AG09319 (cell line): ENCODE data around the gene MYLK2.

ENCODE experiments used
- DNase-seq: peaks from one replicate; pipeline ENCODE4 v3.0.0-alpha.2; 2010; ENCODE audit warnings: low read depth; ENCODE audit errors: extremely low read depth
- TF ChIP-seq, protein P1 (sequence below): IDR thresholded peaks from 2 replicates; pipeline ENCODE4 v1.5.1; 2011; ENCODE audit warnings: low read depth, mild to moderate bottlenecking, inconsistent platforms, low read length, moderate library complexity

The MYLK2 gene

DNA sequence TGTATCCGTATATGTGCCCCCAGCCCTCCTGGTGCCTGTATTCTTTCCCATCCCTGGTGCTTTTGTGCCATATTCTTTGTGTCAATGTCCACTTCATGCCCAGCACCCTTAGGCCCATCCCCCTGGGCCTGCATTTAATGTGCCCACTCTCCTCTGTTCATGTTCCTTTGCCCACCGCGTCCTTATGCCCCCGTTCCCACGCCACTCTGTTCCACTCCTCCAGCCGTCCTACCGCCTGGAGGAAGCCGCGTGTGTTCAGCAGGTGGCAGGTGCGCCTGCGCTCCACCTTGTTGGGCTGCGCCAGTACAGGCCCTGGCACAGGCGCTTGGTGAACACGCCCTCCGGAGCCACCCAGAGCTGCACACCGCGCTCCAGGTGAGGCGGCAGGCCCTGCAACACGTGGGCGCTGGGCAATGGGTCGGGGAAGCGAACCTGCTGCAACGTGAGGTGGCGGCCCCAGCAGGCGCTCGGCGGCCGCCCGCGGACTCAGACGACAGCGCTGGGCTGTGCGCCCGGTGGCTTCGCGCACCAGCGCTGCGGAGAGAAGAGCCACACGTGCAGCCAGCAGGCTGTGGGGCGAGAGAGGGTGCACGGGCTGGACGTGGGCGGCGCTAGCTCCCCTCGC is 30.3 kb downstream of the MYLK2 start:
- no peak for DNase-seq
- TF ChIP-seq, protein P1, sequence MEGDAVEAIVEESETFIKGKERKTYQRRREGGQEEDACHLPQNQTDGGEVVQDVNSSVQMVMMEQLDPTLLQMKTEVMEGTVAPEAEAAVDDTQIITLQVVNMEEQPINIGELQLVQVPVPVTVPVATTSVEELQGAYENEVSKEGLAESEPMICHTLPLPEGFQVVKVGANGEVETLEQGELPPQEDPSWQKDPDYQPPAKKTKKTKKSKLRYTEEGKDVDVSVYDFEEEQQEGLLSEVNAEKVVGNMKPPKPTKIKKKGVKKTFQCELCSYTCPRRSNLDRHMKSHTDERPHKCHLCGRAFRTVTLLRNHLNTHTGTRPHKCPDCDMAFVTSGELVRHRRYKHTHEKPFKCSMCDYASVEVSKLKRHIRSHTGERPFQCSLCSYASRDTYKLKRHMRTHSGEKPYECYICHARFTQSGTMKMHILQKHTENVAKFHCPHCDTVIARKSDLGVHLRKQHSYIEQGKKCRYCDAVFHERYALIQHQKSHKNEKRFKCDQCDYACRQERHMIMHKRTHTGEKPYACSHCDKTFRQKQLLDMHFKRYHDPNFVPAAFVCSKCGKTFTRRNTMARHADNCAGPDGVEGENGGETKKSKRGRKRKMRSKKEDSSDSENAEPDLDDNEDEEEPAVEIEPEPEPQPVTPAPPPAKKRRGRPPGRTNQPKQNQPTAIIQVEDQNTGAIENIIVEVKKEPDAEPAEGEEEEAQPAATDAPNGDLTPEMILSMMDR: no peak

DNA sequence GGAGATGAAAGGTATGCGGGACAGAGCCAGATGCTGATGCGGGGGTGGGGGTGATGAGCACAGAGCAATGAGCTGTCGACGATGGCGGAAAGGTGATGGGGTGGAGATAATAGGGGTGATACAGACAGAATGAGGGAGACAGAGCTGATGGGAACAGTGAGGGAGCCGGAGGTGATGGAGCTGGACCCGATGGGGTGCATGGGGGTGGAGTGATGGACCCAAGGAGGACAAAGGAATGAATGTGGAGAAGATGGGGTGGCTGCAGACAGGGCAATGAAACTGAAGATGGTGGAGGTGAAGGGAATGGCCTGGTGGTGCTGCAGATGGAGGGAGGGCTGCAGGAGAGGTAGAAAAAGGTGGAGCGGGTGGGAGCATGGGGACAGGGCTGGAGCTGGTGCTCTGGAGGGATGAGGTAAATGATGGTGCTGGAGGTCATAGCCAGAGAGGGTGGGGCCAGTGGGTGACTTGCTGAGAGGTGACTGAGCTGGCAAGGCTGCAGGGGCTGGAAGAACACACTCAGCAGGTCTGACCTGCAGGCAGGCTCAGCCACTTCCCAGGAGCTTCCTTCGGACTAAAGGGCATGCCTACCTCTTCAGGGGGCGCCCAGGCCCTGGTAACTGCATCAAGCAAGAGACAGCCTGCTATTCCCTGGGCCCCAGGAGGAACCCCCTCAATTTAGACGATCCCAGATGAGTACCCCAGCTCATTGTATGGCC is 32.2 kb downstream of the MYLK2 start:
- DNase-seq: no peak
- TF ChIP-seq, protein P1: no peak

DNA sequence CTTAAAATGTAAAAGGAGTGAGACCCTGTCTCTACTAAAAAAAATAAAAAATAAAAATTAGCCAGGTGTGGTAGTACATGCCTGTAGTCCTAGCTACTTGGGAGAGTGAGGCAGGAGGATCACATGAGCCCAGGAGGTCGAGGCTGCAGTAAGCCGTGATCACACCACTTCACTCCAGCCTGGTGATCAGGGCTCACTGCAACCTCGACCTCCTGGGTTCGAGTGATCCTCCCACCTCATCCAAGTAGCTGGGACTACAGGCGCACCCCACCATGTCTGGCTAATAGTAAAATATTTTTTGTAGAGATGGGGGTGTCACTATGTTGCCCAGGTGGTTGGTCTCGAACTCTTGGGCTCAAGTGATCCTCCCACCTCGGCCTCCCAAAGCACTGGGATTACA is 34.3 kb downstream of the MYLK2 start:
- TF ChIP-seq, protein P1: no peak
- DNase-seq: no peak

DNA sequence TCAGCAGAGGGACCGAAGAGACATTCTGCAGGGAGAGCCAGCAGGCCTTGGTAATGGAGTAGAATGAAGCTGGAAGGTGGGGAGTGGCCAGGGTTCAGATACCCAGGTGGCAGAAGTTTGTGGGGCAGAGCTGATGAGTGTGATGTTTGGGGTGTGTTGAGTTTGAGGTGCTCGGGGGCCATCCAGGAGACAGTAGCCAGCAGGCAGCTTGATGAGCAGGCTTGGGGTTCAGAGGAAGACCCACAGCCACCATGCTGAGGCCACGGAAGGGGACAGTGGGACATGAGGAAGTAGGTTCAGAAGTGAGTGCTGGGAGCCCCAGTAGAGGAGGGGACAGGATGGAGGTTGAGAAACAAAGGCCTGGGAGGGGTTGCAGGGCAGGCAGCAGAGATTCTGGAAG is 37.4 kb downstream of the MYLK2 start:
- TF ChIP-seq, protein P1: no peak
- no peak for DNase-seq

DNA sequence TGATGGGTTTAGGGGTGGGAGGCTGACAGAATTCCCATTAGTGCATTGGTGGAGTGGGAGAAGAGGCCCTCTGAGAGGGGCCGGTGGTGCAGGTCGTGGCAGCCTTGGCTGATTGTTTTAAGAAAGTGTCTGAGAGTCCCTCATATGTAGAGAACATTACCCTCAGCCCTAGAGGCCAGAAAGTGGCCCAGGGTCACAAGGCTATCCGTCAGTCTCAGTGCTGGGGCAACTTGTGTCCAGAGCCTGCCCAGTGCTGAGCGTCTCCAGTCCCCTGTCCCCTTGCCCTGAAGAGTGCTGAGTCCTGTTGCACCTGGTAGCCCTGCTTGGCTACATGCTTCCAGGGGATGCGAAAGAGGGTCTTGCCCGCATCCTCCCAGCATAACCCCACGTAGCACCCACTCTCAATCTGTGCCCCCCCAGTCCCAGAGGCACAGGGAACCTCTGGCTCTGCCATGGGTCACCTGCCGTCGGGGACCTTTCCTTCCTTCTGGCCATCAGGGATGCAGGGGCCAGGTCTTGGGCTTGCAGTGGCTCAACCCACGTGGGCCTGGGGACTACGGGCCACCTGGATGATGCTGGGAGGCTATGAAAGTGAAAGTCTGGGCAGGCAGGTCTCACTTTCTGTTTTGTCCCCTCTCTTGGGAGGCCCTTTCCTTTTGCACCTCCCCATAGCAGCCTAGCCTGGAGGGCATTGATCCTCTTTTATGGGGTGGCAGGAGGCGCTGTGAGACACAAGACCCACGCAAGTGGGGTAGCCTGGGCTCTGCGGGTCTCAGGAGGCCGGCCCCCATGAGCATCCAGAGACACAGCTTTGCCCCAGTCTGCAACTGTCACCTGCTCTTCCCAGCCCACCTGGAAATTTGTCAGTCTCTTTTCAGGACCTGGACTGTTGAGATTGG is 39.0 kb downstream of the MYLK2 start:
- TF ChIP-seq, protein P1: no peak
- no peak for DNase-seq

DNA sequence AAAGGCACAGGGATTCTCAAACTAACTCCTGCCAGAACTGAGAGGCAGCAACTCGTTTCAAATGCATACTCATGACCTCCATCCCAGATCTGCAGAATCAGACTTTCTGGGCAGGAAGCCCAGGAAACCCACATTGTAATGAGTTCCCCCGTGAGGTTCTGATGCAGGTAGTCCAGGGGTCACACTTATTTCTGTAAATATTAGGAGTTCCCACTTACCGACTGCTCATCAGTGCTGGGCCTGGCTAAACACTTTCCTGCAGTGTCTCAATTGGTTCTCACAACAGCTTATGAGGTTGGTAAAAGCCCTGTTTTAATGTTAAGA is 39.6 kb downstream of the MYLK2 start:
- DNase-seq: no peak
- TF ChIP-seq, protein P1: no peak

DNA sequence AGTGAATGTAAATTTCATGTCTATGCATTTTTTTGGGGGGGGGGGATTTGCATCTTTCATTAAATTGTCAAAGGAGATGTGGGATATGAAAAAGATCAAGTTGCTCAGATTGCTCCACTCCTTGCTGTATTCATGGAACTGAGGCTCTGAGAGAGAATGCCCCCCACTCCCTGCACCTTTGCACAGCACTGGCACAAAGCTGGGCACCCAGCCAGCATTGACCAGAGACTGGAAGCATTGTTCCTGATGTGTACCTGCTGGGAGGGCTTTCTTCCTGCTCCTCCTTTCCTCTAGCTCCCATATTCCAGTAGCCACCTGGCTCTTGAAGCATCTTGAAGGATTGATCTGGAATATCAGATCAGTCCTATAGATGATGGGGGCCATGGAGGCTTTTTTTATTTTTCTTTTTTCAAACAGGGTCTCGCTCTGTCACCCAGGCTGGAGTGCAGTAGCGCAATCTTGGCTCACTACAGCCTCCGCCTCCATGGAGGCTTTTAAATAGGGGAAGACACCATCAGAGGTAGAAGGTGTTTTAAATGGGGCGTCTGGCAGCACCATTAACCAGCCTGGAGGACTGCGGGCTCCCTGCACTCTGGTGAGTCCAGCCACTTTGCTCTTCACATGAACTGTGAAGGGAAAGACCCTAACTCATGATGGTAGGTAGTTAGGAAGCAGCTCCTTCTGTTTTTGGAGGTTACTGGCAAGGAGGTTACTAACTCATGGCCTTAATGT is 40.3 kb downstream of the MYLK2 start:
- no peak for DNase-seq
- TF ChIP-seq, protein P1: no peak
